DMS114 treated with DMSO at 0.1 percent for 48 hours (cell line): ENCODE results near the gene TMEM33.

Experiments used
- DNase-seq: peaks from one replicate; lab custom pipeline; 2025; ENCODE audit not compliant: unreplicated experiment; lab: John Stamatoyannopoulos, UW

TMEM33 gene

GRCh38 chr4:41994461-41994985 is 59.3 kb downstream of the TMEM33 start:
- DNase-seq = no peak

GRCh38 chr4:41998019-41998418 is 62.8 kb downstream of the TMEM33 start:
- no peak for DNase-seq

GRCh38 chr4:41999321-41999720 is 64.1 kb downstream of the TMEM33 start:
- DNase-seq = no peak

GRCh38 chr4:42008011-42008786 is 73.0 kb downstream of the TMEM33 start:
- no peak for DNase-seq
